Activated CD4-positive, alpha-beta T cell treated with anti-CD3 and anti-CD28 coated beads, Interleukin-2, amount 10 ng/mL, durations not matched to agents 24 days and 14 days (primary cell): ENCODE results near the gene CCDC81. TPM values are rescaled to one million over a fixed set of nuclear protein-coding genes. Genes with fewer than 3 reads are reported as not detected.

Experiments
- total RNA-seq: library from RNA; stranded (reverse); gene quantifications from 2 replicates; pipeline ENCODE4 v1.2.3, GENCODE V29; 2022

The CCDC81 gene
- total RNA-seq, 1 donor from 2014 or later: 0.75 TPM

Other genes with a start within 250 kb of the CCDC81 start
- gene EED, start 130.1 kb upstream of the CCDC81 start, total RNA-seq: 269 TPM in 2 replicates
- gene HIKESHI, start 72.6 kb upstream of the CCDC81 start, total RNA-seq: 54.0 and 62.4 TPM in 2 replicates